HuH-7 (cell line): ENCODE data around the gene NEDD4L.
"Not testable (repeated sequence)": the region's sequence is repeated elsewhere in the genome, so short reads cannot be mapped to it uniquely, and the experiment has no call there.

Experiments
- DNase-seq: peaks from one replicate; pipeline ENCODE4 v3.0.0; 2011; ENCODE audit warnings: low spot score

NEDD4L gene

DNA sequence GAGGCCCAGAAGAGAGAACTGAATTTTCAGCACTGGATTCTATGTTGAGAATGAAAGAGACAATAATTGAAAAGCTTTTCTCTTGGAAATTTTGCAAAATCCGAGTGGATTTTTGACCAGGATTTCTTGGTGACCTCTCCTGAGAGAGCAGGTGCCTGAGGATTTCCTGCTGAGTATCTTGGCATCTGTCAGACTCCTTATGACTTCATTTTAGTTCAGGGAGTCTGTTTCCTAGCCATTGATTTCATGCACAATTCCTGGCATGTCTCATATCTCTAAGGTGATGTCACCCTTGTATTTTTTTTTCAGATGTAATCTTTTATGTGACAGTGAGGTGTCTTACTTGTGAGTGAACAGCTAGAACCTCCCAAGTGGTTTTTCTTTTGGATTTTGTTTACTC lies 195.9 kb downstream of the NEDD4L start:
- no peak for DNase-seq

DNA sequence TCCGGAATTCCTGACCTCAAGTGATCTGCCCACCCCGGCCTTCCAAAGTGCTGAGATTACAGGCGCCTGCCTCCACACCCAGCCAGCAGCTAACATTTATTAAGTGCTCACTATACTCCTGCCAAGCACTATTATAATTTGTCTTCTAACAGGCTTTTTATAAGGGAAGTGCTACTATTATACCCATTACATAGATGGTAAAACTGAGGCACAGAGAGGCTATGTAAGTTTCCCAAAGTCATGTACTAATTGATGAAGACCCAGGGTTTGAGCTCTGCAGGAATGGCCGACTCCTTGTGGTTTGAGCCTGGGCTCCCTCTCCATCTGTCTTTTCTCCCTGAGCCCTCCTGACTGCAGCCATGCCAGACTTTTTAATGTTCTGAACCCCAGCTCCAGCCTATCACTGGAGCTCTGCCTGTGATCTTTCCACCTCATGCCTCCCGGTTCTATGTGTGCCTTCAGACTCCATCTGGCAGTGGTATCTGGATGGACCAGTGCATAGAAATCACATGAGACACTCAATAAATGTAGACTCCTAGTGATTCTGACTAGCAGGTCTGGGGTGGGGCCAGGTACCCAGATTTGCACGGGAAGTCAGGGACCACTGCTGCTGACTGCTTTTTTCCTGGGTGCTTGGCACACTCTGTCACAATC lies 197.1 kb downstream of the NEDD4L start:
- no peak for DNase-seq

DNA sequence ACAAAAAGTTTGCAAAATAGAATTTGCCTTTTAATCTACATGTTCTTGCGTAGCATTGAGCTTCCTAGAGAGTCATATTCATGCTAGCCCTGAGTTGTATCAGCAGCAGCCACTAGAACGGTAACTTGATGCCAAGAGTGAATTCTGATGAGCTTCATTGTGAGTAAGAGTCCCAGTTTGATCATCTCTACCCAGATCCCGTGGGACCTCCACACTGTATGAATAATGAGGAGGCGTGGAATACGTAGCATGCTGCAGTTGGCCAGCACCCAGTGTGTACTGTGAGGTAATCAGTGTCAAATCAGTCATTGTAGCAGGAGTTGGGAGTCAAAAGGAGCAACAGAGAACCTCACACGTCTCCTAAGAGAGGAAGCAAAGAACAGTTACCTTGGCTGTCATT lies 197.9 kb downstream of the NEDD4L start:
- DNase-seq, result no peak

DNA sequence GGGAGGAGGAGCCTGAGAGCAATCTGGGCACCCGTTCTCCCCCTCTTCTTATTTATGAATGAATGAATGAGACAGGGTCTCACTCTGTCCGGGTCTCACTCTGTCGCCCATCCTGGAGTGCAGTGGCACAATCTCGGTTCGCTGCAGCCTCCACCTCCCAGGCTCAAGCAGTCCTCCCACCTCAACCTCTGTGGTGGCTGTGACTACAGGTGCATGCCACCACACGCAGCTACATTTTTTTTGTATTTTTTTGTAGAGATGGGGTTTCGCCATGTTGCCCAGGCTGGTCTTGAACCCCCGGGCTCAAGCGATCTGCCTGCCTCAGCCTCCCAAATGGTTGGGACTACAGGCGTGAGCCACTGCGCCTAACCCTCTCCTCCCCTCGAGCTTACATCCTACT lies 198.4 kb downstream of the NEDD4L start:
- DNase-seq, result no peak

DNA sequence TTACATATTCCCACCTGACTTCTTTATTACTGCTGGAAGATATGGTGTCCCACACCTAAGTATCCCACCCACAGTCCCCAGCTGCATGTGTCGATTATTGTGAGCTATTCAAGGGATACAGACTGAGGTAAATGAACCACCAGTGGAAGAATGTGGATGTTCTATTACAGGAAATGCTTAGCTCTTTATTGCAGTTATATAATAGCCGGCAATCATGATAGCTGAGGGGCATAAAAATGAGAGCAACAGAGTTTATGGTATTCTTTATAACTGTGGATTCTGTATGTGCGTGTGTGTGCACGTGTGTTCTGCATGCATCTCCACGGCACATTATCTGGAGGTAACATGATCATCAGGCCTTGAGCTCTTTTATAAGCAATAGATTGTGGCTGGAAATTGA lies 198.9 kb downstream of the NEDD4L start:
- DNase-seq, result no peak

DNA sequence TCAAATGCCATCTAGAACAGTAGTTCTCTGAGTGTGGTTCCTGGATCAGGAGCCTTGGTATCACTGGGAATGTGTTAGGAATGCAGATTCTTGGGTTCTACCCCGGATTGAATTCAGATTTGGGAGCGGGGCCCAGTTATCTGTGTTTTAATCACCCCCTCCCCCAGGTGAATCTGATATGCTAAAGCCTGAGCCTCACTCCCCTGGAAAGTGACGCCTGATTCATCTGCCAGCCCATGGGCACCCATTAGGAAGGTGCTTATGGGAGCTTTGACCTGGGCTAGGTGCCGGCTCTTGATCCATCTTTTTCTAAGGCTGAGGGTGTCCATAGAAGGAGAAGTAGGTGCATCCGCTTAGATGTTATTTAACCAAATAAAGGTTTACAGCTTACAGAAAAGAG lies 199.4 kb downstream of the NEDD4L start:
- DNase-seq, result no peak

DNA sequence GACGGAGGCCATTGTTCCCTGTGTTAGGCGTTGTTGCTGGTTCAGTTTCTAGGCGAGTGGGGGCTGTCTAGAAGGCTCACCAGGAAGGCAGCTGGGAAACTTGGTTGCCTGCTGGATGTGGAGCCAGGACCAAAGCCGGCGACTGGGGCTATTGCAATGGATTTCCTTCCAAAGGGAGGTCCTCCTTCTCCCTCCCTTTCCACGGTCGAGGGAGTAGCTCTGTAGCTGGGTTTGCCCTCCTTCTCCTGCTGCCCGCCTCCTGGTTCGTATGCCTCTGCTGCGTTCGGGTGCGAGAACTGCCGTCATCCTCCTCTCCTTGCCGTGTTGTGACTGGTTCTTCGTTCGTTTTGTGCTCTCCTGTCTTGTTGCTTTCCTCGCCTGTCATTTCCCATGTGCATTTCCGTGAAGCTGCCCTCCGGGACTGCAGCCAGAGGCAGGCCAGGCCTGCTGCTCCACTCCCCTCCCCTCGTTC lies 203.4 kb downstream of the NEDD4L start:
- DNase-seq, result no peak

DNA sequence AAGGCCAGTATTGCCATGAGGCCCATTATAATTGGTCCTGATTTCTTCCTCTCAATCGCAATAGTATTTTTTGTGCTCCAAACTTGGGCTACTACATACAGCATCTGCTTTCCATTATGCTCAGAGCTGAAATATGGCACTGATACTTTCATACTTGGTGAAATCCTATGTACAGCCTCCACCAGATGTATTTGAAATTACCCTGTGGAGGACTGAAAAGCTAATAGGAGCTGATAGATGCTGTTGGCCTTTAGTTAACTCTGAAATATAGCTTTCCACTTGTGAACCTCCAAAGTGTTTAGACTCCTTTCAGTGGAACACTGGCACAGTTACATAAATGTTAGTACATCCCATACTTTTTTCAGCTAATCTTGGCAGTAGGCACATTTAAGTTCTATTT lies 205.7 kb downstream of the NEDD4L start:
- no peak for DNase-seq

DNA sequence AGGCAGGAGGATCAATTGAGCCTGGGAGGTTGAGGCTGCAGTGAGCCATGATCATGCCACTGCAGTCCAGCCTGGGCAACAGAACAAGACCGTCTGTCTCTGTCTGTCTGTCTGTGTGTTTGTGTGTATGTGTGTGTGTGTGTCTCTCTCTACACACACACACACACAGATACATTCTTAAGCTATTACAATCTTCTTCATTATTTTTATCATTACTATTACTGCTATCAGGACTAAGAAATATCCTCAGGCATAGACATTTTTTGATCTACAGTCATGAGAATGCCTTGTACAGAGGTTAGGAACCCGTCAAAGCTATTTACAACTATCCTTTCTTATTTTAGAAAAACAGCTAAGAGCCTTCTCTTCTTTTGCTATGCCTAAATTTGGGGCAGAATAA lies 207.4 kb downstream of the NEDD4L start:
- no peak for DNase-seq

DNA sequence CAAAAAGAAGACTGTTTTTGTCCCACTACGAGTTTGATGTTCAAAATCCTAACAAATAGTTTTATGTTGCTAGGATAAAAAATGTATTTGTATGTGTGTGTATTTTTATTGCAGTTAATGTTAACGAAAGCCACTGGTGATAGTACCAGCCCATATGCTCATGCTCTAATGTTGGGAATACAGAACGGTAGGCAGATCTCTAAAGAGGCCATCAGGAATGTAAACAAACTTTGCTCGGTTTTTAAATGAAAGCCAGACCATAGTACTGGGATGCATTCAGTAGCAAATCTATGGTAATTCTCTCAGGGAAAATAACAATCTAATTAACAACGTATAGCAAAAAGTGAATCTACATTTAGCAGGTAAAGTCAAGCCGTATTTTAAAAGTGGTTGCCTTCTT lies 208.1 kb downstream of the NEDD4L start:
- DNase-seq, result no peak

DNA sequence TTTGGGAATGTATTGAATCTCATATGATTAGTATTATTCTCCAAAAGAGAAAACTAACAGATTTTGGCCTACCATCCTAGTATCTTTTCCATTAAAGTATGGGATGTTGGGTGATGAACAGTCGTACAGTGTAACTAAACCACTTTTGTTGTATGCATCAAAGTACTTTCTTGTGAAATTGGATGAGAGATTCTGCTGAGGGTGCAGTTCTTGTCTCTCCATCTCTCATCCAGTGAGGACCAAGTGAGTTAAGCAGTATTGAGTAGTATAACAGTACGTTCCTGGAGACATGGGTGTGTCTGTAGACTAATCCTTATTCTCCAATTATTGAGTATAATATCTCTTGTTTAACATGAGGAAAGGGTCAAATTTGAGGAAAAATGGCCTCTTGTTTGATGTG lies 209.3 kb downstream of the NEDD4L start:
- no peak for DNase-seq

DNA sequence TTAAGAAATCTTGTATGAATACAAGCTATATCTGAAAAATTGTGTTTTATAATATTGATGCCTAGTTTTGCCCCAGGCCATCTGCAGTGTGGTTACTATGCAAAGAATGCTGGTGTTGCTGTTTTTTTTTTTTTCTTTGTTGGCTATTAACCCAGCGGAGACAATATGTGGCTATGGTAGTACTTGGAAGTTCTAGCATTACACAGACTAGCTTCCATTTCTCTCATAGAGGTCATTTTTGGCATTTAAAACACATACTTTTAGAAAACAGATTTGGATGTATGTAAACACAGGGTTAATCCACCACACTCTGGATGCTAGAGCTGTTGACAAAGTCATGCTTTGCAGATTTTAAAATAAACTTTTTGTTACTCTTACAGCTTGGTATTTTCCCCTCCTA lies 209.8 kb downstream of the NEDD4L start:
- DNase-seq, result no peak

DNA sequence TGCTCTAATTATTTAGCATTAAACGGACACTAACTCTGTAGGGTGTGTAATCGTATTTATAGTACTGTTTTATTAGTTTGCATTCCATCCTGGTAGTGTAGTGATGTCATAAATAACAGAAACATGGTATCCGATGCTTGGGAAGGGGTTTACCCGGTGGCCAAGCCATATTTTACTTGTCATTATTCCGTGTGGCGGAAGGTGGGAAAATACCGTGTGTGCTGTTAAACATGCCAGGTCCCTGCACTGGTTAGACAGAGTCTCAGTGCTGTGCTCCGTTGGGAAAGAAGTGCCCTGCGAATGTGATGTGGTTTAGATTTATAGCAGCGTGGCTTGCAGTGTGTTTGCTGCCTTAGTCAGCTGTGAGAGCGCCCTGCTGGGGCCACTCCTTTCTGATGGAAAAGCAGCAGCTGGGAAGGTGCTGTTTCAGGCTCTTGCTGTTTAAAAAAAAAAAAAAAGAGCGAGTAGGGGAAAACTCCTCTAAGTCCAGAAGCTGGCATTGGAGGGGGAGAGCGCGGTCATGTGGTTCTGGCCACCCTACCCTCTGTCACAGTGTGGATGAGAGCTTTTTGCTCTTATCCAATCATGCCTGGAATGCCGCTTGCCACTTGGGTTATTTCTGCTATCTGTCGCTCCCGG lies 211.0 kb downstream of the NEDD4L start:
- no peak for DNase-seq

DNA sequence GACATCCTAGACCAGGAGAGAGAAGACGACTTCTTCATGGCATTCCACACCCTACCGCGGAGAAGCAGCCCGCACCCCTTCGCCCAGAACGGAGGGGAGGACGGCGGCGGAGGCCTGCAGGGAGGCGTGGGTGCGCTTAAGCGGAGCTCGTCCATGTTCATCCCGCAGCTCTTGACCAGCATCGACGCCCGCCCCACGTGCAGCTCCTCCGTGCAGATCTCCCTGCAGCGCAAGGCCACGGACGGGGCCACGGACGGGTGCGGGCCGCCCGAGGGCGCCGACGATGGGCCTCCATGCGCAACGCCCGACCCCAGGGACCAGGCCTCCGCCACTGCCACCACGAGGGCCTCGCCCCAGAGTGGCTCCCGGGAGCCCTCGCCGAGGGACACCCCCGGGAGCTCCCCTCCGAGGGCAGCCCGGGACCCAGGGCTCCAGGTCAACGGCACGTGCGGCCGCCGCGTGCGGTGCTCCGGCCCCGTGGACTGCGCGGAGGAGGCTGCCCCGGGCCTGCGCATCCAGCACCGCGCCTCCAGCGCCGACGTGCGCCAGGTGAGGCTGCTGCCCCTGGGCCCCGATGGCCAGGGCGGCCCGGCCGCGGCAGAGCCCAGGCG lies 211.8 kb downstream of the NEDD4L start:
- no peak for DNase-seq

DNA sequence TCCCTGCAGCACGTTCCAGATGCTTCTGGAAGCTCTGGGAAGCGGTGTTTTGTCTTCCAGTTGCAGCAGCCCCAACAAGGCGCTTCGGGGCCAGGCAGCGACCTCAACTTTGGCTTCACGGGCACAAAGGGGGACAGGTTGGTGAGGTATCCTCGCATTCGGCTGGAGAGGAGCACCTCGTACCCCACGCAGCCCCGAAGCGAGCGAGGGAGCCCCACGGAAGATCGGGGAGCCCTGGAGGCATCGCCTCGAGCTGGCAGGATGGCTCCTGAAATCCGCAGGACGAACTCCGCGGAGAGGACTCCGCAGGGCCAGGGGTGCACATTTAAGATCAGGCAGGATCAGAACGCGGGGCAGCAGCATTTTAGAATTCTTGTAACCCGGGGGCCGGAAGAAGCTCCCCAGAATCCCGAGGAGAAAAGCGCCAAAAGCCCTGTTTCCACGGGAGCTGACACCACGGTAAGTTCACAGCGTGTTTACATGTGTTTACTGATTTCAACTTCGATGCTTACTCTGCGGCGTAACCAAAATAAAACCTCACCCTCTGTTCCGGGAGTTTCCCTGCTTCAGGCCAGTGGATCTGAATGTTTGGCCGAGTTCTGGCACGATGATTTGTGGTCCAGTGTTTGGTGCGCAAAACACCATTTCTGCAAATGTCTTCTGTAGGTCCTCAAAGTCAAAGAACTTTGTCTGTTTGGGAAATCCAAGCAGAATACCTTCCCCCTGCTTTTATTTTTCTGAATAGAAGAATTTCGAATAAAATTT lies 212.5 kb downstream of the NEDD4L start:
- no peak for DNase-seq

DNA sequence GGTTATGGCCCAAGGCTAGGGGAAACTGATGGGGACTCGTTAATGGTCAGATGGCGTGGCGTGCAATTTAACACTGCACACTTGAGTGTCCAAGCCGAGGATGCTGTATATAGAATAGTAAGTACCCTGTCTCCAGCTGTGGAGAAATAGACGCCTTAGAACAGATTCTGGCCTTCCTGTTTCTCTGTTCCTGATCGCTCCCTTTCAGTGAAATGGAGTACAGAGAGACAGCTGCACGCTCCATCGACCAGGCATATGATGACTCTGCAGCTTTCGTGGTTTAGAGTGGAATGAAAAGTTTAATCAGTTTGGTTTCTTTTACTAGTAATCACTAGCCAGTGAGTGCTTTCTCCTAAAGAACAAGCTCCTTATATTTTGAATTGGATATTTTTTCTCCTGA lies 213.4 kb downstream of the NEDD4L start:
- DNase-seq, result no peak

DNA sequence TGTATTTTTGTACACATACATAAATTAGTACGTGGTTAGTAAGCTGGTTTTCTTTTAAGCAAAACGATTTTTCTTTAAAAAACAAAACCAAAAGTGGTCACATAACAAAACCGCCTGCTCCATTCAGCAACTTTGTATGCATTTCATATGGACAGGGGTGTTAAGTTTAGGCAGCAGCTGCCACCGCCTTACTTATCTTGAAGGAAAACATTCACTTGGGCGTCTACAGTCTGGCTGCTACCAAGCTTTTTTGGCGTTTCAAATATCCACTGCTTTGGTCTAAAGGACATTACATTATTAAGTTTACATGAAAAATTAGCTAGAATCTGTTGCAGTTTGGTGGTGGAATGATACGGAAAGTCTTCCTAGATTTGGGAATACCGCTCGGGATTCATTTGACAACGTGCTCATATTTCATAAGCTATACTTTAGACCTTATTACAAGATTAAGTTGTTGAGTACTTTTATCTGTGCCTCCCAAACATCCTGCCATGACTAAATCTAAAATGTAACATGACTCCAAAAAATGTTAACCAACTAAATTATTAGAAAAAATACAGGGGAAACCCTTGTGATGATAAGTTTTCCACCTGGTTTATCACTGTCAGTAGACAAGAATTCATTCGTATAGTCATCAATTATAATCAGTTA lies 214.8 kb downstream of the NEDD4L start:
- no peak for DNase-seq

DNA sequence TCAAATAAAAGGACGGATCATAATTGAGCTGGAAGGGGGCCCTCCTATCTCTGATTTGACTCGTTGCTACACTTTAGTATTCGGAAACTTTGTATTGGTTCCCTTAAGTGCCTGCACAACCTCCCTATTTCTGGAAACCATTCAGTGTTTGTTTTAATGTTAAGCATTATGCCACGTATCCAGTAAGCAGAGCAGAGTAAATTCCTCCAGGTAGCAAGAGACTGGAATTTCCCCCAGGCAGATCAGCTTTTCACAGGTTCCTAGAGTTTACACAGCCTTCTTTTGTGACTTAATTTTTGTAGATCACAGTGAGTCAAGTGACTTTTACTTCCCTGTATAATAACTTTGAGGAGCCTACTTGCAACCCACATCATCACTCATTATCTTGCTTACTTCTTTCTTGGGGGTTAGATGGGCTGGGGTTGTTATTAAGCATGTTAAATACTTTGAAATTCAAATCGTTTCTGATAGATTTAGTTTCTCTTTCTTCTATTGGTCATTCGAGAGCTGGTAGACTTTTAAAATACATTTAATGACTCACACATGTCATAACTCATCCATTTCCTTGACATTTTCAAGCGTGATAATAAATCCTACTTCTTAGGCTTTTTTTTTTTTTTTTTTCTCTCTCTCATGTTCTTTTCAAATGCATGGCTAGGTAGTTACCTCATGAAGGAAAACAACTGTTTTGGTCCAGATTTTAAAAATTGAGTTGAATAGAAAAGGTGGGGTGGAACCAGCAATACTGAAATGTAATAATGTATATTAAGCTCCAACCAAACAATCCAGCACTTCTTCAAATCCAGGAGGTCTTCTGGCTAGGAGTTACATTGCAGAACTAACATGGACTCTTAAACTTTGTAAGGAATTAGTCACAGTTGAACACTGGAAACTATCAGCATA lies 219.3 kb downstream of the NEDD4L start:
- DNase-seq, result no peak

DNA sequence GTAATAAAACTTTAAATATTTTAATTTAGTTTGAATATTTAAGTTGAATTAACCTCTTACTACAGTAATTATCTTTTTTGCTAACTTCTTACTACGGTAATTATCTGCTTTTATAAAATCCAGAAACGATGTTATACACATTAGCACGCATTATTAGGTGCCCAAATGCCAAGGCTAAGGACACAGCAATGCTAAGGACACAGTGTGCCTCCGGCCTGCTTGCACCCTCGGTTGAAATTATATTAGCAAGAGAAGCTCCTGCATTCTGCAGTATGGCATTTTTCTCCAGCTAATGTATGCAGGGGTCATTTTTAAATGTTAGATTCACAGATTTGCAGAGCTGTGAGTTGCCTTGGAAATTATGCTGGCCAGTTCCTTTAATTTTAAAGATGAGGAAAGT lies 220.0 kb downstream of the NEDD4L start:
- DNase-seq, result no peak

DNA sequence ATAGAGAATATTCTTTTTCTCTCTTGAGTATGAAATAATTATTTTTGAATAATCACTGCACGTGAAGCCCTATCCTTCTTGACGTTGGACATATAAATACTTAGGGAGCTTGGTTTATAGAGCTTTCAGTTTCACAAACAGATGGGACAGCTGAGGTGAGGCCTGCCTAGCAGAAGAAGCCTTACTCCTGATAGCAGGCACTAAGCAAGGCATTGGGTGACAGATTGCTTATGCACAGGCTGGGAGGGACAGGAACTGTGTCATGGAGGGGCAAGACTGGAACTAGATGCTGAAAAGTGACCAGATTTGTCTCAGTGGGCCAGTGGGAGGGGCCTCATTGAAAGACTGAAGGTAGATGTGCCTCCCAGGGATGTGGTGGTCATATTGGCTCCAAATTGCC lies 220.8 kb downstream of the NEDD4L start:
- DNase-seq, result no peak

DNA sequence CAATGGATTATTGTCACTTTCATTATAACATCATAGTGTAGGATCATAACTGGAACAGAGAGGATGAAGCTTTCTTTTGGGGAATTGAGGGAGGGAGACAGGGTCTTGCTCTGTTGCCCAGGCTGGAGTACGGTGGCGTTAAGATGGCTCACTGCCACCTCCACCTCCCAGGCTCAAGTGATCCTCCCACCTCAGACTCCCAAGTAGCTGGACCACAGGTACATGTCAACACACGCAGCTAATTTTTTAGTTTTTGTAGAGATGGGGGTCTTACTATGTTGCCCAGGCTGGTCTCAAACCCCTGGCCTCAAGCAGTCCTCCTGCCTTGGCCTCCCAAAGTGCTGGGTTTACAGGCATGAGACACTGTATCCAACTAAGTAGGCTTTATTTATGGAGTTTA lies 221.5 kb downstream of the NEDD4L start:
- not testable (repeated sequence) for DNase-seq
